Type B pancreatic cell (in vitro differentiated cells): Measurements from ENCODE around the gene CBARP. TPM values are rescaled to one million over a fixed set of nuclear protein-coding genes. Genes with fewer than 3 reads are reported as not detected.

Experiments
- DNase-seq: peaks from one replicate; pipeline ENCODE4 v3.0.0; 2021; ENCODE audit warnings: mixed read lengths; ENCODE audit not compliant: unreplicated experiment; ENCODE audit errors: extremely low spot score
- H3K27ac Mint-ChIP-seq: 2 replicates; pipeline ENCODE4 v1.8.0; 2021; ENCODE audit warnings: mild to moderate bottlenecking, mixed read lengths
- H3K27me3 Mint-ChIP-seq: 2 replicates; pipeline ENCODE4 v1.8.0; 2021; ENCODE audit warnings: mixed read lengths
- H3K36me3 Mint-ChIP-seq: 2 replicates; pipeline ENCODE4 v1.8.0; 2021; ENCODE audit warnings: mixed read lengths
- H3K4me1 Mint-ChIP-seq: one replicate; pipeline ENCODE4 v1.8.0; 2021; ENCODE audit warnings: mixed read lengths; ENCODE audit not compliant: unreplicated experiment
- H3K4me3 Mint-ChIP-seq: 2 replicates; pipeline ENCODE4 v1.8.0; 2021; ENCODE audit warnings: mild to moderate bottlenecking, mixed read lengths
- H3K9me3 Mint-ChIP-seq: 2 replicates; pipeline ENCODE4 v1.8.0; 2021; ENCODE audit warnings: mixed read lengths
- CTCF ChIP-seq: fragments of 200-600 bp; sonication (generic); conservative IDR thresholded peaks from 2 replicates; pipeline ENCODE4 v1.5.0; 2021; ENCODE audit warnings: antibody characterized with exemption, mild to moderate bottlenecking
- total RNA-seq: library from RNA; stranded (reverse); gene quantifications from 2 replicates; pipeline ENCODE4 v1.2.1, GENCODE V29; 2021; ENCODE audit warnings: low replicate concordance

Gene CBARP
- total RNA-seq, 1 donor from 2014 or later: 10.8 TPM

GRCh38 chr19:1224847-1225246, 13.0 kb downstream of the CBARP start:
- Mint-ChIP-seq H3K4me3 (no peak overlapping the region), H3K36me3 (no peaks in the 10 kb centered on the region), H3K9me3 (no peaks in the 10 kb centered on the region), H3K27me3 (no peaks in the 10 kb centered on the region), H3K27ac (no peak overlapping the region), H3K4me1 (no peaks in the 10 kb centered on the region)
- TF ChIP-seq CTCF: no peak
- DNase-seq: no peak

DNA sequence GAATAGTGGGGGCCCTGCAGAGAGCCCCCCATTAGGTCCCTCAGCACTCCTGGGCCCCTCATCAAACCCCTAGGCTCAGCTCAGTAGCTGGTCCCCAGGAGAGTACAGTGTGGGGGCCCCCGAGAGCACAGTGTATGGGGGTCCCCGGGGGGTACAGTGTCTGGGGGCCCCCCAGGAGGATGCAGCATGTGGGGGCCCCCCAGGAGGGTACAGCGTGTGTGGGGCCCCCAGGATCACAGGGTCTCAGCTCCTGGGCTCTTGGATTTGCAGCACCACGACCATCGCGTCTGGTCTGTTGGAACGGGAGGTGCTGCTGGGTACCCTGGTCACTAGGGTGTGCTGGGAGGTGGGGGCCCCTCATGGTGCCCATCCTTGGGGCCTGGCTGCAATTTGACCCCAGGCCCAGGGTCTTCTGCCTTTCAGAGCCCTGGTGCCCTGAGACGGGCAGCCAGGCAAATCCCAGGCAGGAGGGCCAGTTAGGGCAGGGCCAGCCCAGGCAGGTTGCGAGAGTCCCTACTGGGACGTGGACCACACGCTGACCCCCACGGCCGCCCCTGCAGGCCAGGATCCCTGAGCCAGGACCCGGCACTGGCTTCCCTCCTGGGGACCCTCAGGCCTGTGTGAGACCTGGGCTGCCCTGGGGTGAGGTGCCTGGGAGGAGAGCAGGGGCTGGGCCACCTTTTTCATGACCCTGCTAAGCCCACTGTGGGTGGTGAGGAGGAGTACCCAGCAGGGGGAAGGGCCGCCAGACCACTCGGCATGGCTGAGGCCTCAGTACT, 13.6 kb downstream of the CBARP start:
- Mint-ChIP-seq H3K27me3 (no peaks in the 10 kb centered on the region), H3K36me3 (no peaks in the 10 kb centered on the region), H3K9me3 (no peaks in the 10 kb centered on the region), H3K4me3 (no peak overlapping the region), H3K27ac (no peak overlapping the region), H3K4me1 (no peaks in the 10 kb centered on the region)
- no peak for DNase-seq
- TF ChIP-seq CTCF: no peak

GRCh38 chr19:1223018-1223855, 14.6 kb downstream of the CBARP start:
- Mint-ChIP-seq H3K4me3 (no peak overlapping the region), H3K27ac (no peak overlapping the region), H3K36me3 (no peaks in the 10 kb centered on the region), H3K4me1 (no peaks in the 10 kb centered on the region), H3K27me3 (no peaks in the 10 kb centered on the region), H3K9me3 (no peaks in the 10 kb centered on the region)
- TF ChIP-seq CTCF: peak; percentile 66
- no peak for DNase-seq

DNA sequence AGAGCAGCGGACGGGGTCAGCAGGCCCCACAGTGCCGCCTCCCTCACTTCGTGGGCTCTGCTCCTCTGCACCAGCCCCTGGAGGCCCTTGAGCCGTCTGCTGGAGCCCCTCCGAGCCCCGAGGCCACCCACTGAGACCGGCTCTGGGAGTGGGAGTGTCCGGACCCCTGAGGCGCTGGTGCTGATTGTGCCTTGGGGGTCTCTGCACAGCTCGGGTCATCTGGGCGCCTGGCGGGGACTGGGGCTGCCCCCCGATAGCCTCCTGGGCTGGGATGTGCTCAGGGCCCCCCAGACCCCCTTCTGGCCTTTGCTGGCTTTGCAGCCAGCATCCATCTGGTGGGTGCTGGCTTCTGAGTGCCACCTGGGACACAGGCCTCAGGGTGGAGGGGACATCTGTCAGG, 15.4 kb downstream of the CBARP start:
- no peaks in the 10 kb centered on the region for H3K36me3 Mint-ChIP-seq
- no peak overlapping the region for H3K27ac Mint-ChIP-seq
- no peak for DNase-seq
- no peaks in the 10 kb centered on the region for H3K27me3 Mint-ChIP-seq
- no peaks in the 10 kb centered on the region for H3K9me3 Mint-ChIP-seq
- H3K4me3 Mint-ChIP-seq: no peak overlapping the region
- no peaks in the 10 kb centered on the region for H3K4me1 Mint-ChIP-seq
- TF ChIP-seq CTCF: no peak

DNA sequence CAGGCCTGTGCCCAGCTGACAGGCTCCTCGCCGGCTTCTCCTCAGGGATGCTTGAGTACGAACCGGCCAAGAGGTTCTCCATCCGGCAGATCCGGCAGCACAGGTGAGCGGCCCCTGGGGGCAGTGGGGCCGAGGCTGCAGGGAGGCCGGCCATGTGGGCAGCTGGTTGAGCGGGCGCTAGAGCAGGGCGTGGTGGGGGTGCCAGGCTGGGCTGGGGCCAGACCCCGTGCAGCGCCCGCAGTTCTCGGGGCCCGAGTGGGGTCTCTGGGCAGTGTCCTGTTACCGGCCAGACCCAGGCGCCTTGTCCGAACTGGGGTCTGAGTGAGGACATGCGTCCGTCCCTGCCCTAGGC, 15.9 kb downstream of the CBARP start:
- no peak for TF ChIP-seq CTCF
- DNase-seq: no peak
- Mint-ChIP-seq H3K27ac (no peak overlapping the region), H3K9me3 (no peaks in the 10 kb centered on the region), H3K27me3 (no peaks in the 10 kb centered on the region), H3K36me3 (no peaks in the 10 kb centered on the region), H3K4me1 (no peaks in the 10 kb centered on the region), H3K4me3 (no peak overlapping the region)
